Measurements from ENCODE around the gene CFAP298. TPM values are rescaled to one million over a fixed set of nuclear protein-coding genes. Genes with fewer than 3 reads are reported as not detected.

Gene CFAP298
- total and polyA plus RNA-seq, 2 donors (not counting 3 experiments of a cell fraction or from before 2014, with no cell fraction given): 17.6 to 44.1 TPM

GRCh38 chr21:32648165-32648564 is 36.0 kb upstream of the CFAP298 start:
- dilution Hi-C loops (cut with MboI; ENCODE audit: extremely low pct_ligation_motif_present, low sequenced_read_pairs) (no loop called here), intact Hi-C loops (cut with micrococcal nuclease) (no loop called here)
- ChIA-PET POLR2A (no interaction called here), CTCF (interaction anchor here (1.1 to 1.3 kb wide), 2 partner anchors 18 to 79 kb away, joined by 3 read pairs; partner anchors contain the start of gene SYNJ1)
- no peak overlapping the region for H2AFZ ChIP-seq (ENCODE audit: low read depth, low read length)
- FAIRE-seq: no peak
- peaks cover under 1 to 3% of the 10 kb centered on the region in 2 experiments for H3K36me3 ChIP-seq (ENCODE audit: control insufficient read depth in 2 of 2, extremely low read depth in 1 of 2, insufficient read depth in 2 of 2, low read length in 2 of 2)
- no peaks in the 10 kb centered on the region for H3K4me1 ChIP-seq (ENCODE audit: control insufficient read depth, extremely low read depth, insufficient read depth, low read length)
- H3K27ac ChIP-seq (ENCODE audit: insufficient read depth, low read depth, low read length): no peak overlapping the region
- no peaks in the 10 kb centered on the region for H3K79me2 ChIP-seq (ENCODE audit: control insufficient read depth, insufficient read depth, low read length)
- no TSS peak for BruUV-seq (replicated peaks)
- no peak overlapping the region for H3K4me3 ChIP-seq (replicated peaks in 1 of 3; ENCODE audit: insufficient read depth in 1 of 3, low read depth in 1 of 3, low read length in 3 of 3)
- no peak overlapping the region for H3K9ac ChIP-seq (replicated peaks; ENCODE audit: extremely low read depth, insufficient read depth, low read length)
- H3K4me2 ChIP-seq (ENCODE audit: insufficient read depth, low read length): no peak overlapping the region
- no peaks in the 10 kb centered on the region for H3K9me3 ChIP-seq (replicated peaks; ENCODE audit: control insufficient read depth, insufficient read depth, low read length)
- no peak for TF ChIP-seq JUN (IDR thresholded peaks at IDR 0.05; ENCODE audit: borderline replicate concordance, insufficient read depth, insufficient read length, low read depth)
- TF ChIP-seq MYC (IDR thresholded peaks at IDR 0.05; ENCODE audit: low read depth, low read length): no peak
- no peak for TF ChIP-seq POLR2A (IDR thresholded peaks at IDR 0.05; ENCODE audit: low read depth, low read length)
- TF ChIP-seq EZH2 (IDR thresholded peaks at IDR 0.05; ENCODE audit: borderline replicate concordance, low read depth, low read length, severe bottlenecking): no peak
- TF ChIP-seq GATA2 (IDR thresholded peaks at IDR 0.05; ENCODE audit: insufficient read depth, insufficient read length, low read depth, low read length): no peak
- no peak for TF ChIP-seq POLR2AphosphoS5 (IDR thresholded peaks at IDR 0.05; ENCODE audit: insufficient read depth, low read depth, low read length)
- no peak for TF ChIP-seq CTCF (IDR thresholded peaks at IDR 0.05; ENCODE audit: extremely low read depth in 1 of 2, insufficient read depth in 1 of 2, low read depth in 1 of 2, low read length in 2 of 2)
- TF ChIP-seq MAX (IDR thresholded peaks at IDR 0.05; ENCODE audit: insufficient read depth, insufficient read length): no peak
- TF ChIP-seq FOS (IDR thresholded peaks at IDR 0.05; ENCODE audit: borderline replicate concordance, insufficient read depth, low read length): no peak
- DNase-seq (ENCODE audit: low read depth, low spot score): no peak
- no peaks in the 10 kb centered on the region for H3K9me1 ChIP-seq (replicated peaks; ENCODE audit: control insufficient read depth, extremely low read depth, insufficient read depth, low read length)
- H3K27me3 ChIP-seq (ENCODE audit: control insufficient read depth in 2 of 2, insufficient read depth in 2 of 2, low read length in 2 of 2): no peaks in the 10 kb centered on the region
- no peaks in the 10 kb centered on the region for H4K20me1 ChIP-seq (replicated peaks; ENCODE audit: control insufficient read depth, extremely low read depth, insufficient read depth, low read length)

All from endothelial cell of umbilical vein (primary cell).